Glutamatergic neuron (in vitro differentiated cells): Measurements from ENCODE around the gene SSBP1. TPM values are rescaled to one million over a fixed set of nuclear protein-coding genes. Genes with fewer than 3 reads are reported as not detected.
A peak's percentile ranks its signal among the peaks of the same experiment; 100 is the strongest.
"Not testable (repeated sequence)": the region's sequence is repeated elsewhere in the genome, so short reads cannot be mapped to it uniquely, and the experiment has no call there.

Experiments
- DNase-seq: peaks from one replicate; pipeline ENCODE4 v3.0.0; 2022
- H3K27ac Mint-ChIP-seq: one replicate; pipeline ENCODE4 v1.8.0; 2020; ENCODE audit warnings: mild to moderate bottlenecking, mixed read lengths, inconsistent platforms; ENCODE audit not compliant: unreplicated experiment
- H3K27me3 Mint-ChIP-seq: one replicate; pipeline ENCODE4 v1.8.0; 2020; ENCODE audit warnings: mild to moderate bottlenecking, moderate library complexity, mixed read lengths, inconsistent platforms; ENCODE audit not compliant: unreplicated experiment
- H3K36me3 Mint-ChIP-seq: one replicate; pipeline ENCODE4 v1.8.0; 2020; ENCODE audit warnings: mild to moderate bottlenecking, mixed read lengths, inconsistent platforms; ENCODE audit not compliant: unreplicated experiment
- H3K4me1 Mint-ChIP-seq: one replicate; pipeline ENCODE4 v1.8.0; 2020; ENCODE audit warnings: mild to moderate bottlenecking, low read depth, mixed read lengths, inconsistent platforms; ENCODE audit not compliant: unreplicated experiment
- H3K4me3 Mint-ChIP-seq: one replicate; pipeline ENCODE4 v1.8.0; 2020; ENCODE audit warnings: mild to moderate bottlenecking, mixed read lengths, inconsistent platforms; ENCODE audit not compliant: unreplicated experiment
- H3K9me3 Mint-ChIP-seq: one replicate; pipeline ENCODE4 v1.8.0; 2020; ENCODE audit warnings: mild to moderate bottlenecking, moderate library complexity, mixed read lengths, inconsistent platforms; ENCODE audit not compliant: unreplicated experiment
- total RNA-seq: library from RNA; stranded (reverse); fragmentation: NEBNext Ultra II Directional; extraction: Animal tissue kit (Norgen Biotek cat#: 25700); gene quantifications from one replicate; pipeline ENCODE4 v1.2.1, GENCODE V29; 2021; ENCODE audit not compliant: unreplicated experiment
- TF ChIP-seq, protein P1 (sequence below): fragments of 200-600 bp; sonication (generic); IDR thresholded peaks from one replicate; pipeline ENCODE4 v1.5.0; 2021; ENCODE audit not compliant: partially characterized antibody, unreplicated experiment

Gene SSBP1
- total RNA-seq, 1 donor from 2014 or later, result 123 TPM

DNA sequence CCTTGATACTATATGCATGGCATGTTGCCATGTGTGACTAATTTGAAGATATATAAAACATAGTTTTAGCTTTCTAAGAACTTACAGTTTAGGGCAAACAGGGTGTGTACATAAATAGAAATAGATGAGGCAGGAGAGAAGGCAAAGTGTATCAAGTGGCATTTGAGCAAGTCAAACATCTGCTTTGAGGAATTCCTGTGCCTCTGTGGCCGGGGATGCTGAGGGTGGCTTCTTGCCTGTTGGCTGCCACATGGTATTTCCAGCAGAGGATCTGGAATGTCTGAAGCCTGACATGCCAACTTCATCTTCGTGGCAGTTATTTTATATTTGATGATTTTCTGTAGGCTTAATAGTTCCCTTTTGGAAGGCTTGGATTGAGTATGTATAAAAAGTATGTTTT lies 6.0 kb downstream of the SSBP1 start:
- TF ChIP-seq, protein P1, sequence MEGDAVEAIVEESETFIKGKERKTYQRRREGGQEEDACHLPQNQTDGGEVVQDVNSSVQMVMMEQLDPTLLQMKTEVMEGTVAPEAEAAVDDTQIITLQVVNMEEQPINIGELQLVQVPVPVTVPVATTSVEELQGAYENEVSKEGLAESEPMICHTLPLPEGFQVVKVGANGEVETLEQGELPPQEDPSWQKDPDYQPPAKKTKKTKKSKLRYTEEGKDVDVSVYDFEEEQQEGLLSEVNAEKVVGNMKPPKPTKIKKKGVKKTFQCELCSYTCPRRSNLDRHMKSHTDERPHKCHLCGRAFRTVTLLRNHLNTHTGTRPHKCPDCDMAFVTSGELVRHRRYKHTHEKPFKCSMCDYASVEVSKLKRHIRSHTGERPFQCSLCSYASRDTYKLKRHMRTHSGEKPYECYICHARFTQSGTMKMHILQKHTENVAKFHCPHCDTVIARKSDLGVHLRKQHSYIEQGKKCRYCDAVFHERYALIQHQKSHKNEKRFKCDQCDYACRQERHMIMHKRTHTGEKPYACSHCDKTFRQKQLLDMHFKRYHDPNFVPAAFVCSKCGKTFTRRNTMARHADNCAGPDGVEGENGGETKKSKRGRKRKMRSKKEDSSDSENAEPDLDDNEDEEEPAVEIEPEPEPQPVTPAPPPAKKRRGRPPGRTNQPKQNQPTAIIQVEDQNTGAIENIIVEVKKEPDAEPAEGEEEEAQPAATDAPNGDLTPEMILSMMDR, result no peak
- DNase-seq, result no peak
- Mint-ChIP-seq H3K9me3 (no peaks in the 10 kb centered on the region), H3K4me3 (no peak overlapping the region), H3K27ac (no peak overlapping the region), H3K36me3 (no peaks in the 10 kb centered on the region), H3K27me3 (no peaks in the 10 kb centered on the region), H3K4me1 (peaks cover 4% of the 10 kb centered on the region)

DNA sequence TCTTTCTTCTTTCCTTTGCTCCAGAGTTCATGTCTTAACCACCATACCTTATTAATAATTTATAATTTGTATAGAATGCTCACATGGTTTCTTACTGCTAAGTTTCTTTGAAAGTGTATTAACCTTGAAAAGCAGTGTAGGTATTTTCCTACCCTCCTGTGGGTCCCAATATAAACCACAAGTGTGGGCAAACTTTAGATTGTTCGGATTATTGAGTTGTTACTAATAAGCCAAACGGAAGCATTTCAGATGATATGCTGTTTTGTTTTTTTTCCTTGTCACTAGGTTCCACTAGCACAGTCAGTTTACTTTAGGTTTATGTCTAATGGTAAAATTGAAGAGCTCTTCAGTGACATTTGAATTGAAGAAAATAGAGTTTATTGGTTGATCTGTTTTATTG lies 10.2 kb downstream of the SSBP1 start:
- Mint-ChIP-seq H3K27me3 (no peaks in the 10 kb centered on the region), H3K36me3 (peaks cover 36% of the 10 kb centered on the region), H3K27ac (no peak overlapping the region), H3K9me3 (peaks cover 5% of the 10 kb centered on the region), H3K4me1 (no peaks in the 10 kb centered on the region), H3K4me3 (no peak overlapping the region)
- no peak for DNase-seq
- TF ChIP-seq, protein P1, result no peak

DNA sequence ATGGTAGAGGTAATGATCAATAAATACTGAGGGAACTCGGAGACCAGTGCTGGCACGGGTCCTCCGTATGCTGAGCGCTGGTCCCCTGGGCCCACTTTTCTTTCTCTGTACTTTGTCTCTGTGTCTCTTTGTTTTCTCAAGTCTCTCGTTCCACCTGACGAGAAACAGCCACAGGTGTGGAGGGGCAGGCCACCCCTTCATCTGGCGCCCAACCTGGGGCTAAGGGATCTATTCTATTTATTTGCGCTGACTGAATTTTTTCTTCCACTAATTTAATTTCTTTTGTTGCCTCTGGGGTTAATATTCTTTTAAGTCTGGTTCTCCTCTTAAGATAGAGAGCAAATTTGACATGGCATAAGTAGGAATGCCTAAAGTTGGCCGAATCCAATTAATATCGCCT lies 13.7 kb downstream of the SSBP1 start:
- peak; percentile 46 for DNase-seq
- H3K4me3 Mint-ChIP-seq, H3K4me1 Mint-ChIP-seq, H3K9me3 Mint-ChIP-seq, H3K27ac Mint-ChIP-seq, H3K27me3 Mint-ChIP-seq: not testable (repeated sequence)
- H3K36me3 Mint-ChIP-seq, result peaks cover 39% of the 10 kb centered on the region

DNA sequence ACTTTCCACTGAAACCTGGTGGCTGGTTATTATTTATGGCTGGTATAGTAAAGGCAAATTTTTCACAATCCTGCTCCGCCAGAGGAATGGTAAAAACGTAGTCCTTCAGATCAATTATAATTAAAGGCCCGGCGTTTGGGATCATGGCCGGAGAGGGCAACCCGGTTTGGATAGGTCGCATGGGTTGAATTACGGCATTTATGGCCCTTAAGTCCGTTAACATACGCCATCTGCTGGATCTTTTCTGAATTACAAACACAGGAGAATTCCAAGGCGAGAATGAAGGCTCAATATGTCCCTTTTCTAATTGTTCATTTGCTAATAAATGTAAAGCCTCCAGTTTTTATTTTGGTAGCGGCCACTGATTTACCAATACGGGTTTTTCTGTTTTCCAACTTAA lies 14.5 kb downstream of the SSBP1 start:
- no peak overlapping the region for H3K4me3 Mint-ChIP-seq
- peaks cover 1% of the 10 kb centered on the region for H3K27me3 Mint-ChIP-seq
- no peaks in the 10 kb centered on the region for H3K4me1 Mint-ChIP-seq

DNA sequence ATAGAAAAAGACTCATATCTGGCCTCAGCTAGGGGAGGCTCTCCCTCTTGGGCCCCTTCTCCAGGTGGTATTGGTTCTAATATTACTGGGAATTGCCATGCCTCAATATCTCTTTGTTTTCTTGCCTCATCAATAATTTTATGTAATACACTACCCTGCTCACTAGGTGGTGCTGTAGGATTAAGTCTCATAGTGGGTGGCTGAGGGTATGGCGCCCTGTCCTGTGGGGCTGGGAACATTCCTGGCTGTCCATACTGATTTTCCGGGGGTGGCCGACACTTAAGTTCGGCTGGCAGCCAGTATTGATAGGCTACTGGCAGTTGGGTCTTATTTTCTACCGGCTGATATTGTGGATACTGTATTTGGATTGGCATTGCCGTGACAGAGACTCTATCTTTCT lies 16.8 kb downstream of the SSBP1 start:
- Mint-ChIP-seq H3K4me3 (no peak overlapping the region), H3K27ac (no peak overlapping the region), H3K9me3 (peaks cover 6% of the 10 kb centered on the region), H3K36me3 (peaks cover 42% of the 10 kb centered on the region), H3K27me3 (peaks cover 1% of the 10 kb centered on the region), H3K4me1 (no peaks in the 10 kb centered on the region)
- DNase-seq, result no peak
- TF ChIP-seq, protein P1, result peak; percentile 61

More for the DNA sequence above, 14.5 kb downstream of the SSBP1 start:
- H3K9me3 Mint-ChIP-seq, result peaks cover 5% of the 10 kb centered on the region
- TF ChIP-seq, protein P1, result peak; percentile 69
- DNase-seq, result no peak
- peaks cover 43% of the 10 kb centered on the region for H3K36me3 Mint-ChIP-seq
- no peak overlapping the region for H3K27ac Mint-ChIP-seq

DNA sequence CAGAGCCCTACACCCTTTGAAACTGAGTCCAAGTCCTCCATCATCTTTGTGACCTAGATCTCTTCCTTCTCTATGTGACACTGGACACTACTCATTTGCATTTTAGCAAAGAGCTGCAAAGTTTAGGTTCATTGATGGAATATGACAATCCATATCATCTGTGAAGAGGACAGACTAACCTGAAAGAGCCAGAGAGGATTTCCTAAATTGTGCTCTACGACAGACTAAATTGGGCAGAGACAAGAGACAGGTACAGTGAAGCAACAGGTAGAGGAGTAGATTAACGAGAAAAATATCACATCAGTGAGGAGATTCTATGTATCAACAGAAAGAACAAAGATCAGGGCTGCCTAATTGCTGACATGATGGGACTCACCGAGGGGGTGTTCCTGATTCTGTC lies 25.6 kb downstream of the SSBP1 start, which contains the start of gene TAS2R3:
TSS of gene TAS2R3 (plus strand) at position 301 of the 400 bp plus-strand sequence. CDS start at position 363, 62 bp downstream.
- H3K4me3 Mint-ChIP-seq, result no peak within 1 kb of the TSS
- no peaks in the 10 kb centered on the region for H3K36me3 Mint-ChIP-seq
- peaks cover 2% of the 10 kb centered on the region for H3K27me3 Mint-ChIP-seq
- no peaks in the 10 kb centered on the region for H3K4me1 Mint-ChIP-seq
- TF ChIP-seq, protein P1, result no peak
- H3K27ac Mint-ChIP-seq, result no peak within 1 kb of the TSS
- H3K9me3 Mint-ChIP-seq, result no peaks in the 10 kb centered on the region
- no peak for DNase-seq

DNA sequence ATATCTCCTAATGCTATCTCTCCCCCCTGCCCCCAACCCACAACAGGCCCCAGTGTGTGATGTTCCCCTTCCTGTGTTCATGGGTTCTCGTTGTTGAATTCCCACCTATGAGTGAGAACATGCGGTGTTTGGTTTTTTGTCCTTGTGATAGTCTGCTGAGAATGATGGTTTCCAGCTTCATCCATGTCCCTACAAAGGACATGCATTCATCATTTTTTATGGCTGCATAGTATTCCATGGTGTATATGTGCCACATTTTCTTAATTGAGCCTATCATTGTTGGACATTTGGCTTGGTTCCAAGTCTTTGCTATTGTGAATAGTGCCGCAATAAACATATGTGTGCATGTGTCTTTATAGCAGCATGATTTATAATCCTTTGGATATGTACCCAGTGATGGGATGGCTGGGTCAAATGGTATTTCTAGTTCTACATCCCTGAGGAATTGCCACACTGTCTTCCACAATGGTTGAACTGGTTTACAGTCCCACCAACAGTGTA lies 32.0 kb downstream of the SSBP1 start:
- not testable (repeated sequence) for DNase-seq, H3K27ac Mint-ChIP-seq, H3K9me3 Mint-ChIP-seq, H3K4me3 Mint-ChIP-seq, H3K4me1 Mint-ChIP-seq, H3K36me3 Mint-ChIP-seq, H3K27me3 Mint-ChIP-seq
